Pancreas (tissue), 10 donors: ENCODE measurements around the gene SHH. TPM values are rescaled to one million over a fixed set of nuclear protein-coding genes. Genes with fewer than 3 reads are reported as not detected.
A peak's percentile ranks its signal among the peaks of the same experiment; 100 is the strongest.

Experiments used
- ATAC-seq, 4 donors: fragments of 200-7000 bp; cut with Tn5 transposase; one replicate each; pipeline versions ENCODE4 v1.8.0 to v1.9.1; 2020; ENCODE audit warnings: mild to moderate bottlenecking in 4 of 4, moderate library complexity in 4 of 4
- DNase-seq, 6 donors: peaks; one replicate each; pipeline ENCODE4 v3.0.0-alpha.2; 2020
- FAIRE-seq: peaks from 2 replicates; lab custom pipeline; 2012; peaks lifted over from hg19 to GRCh38; lab: Jason Lieb, UNC
- H3K27ac ChIP-seq, 4 donors: fragments of 200-600 bp; sonication (generic); 1 replicate in 3 of 4; 2 replicates in 1 of 4; pipeline versions ENCODE4 v1.5.0 to v1.8.0; 2020
- H3K27me3 ChIP-seq, 4 donors: fragments of 200-600 bp; one replicate each; pipeline ENCODE4 v1.8.0; 2021
- H3K36me3 ChIP-seq, 3 donors: fragments of 200-600 bp; sonication (generic) in 1 of 3; one replicate each; pipeline versions ENCODE4 v1.5.0 to v1.8.0; 2020 to 2021
- H3K4me1 ChIP-seq, 3 donors: fragments of 200-600 bp; one replicate each; pipeline ENCODE4 v1.8.0; 2021
- H3K4me3 ChIP-seq, 4 donors: fragments of 200-600 bp; sonication (generic) in 2 of 4; one replicate each; pipeline versions ENCODE4 v1.5.0 to v1.8.0; 2020 to 2021
- H3K9me3 ChIP-seq, 4 donors: fragments of 200-600 bp; one replicate each; pipeline ENCODE4 v1.8.0; 2021
- WGBS, 2 donors: extraction: QIAGEN DNeasy Blood & Tissue Kit; methylation state at CpG; one replicate each; pipeline ENCODE4 v1.1.7; 2013; 5-methylcytosine and 5-hydroxymethylcytosine counted together
- intact Hi-C, 3 donors: fragments of 100-400 bp; cut with DNase I; formaldehyde crosslinking; loops; one replicate each; pipeline versions ENCODE4 v1.11.1 to v1.14.2; 2022
- polyA plus RNA-seq, 2 donors: library from polyadenylated mRNA; stranded (reverse); fragments of 200-250 nt; gene quantifications; one replicate each; pipeline ENCODE4 v1.2.3, GENCODE V29; 2013
- total RNA-seq, 6 donors: library from RNA; stranded (reverse); fragmentation: NEBNext Ultra II Directional in 4 of 6; extraction: Animal tissue kit (Norgen Biotek cat#: 25700) in 4 of 6; gene quantifications; one replicate each; pipeline versions ENCODE4 v1.2.1 to v1.2.4, GENCODE V29; 2021 to 2023
- TF ChIP-seq, protein P1 (sequence below), 4 donors: fragments of 200-600 bp; sonication (generic) in 3 of 4; IDR thresholded peaks; one replicate each; pipeline versions ENCODE4 v1.5.0 to v1.8.0; 2021; ENCODE audit warnings: antibody characterized with exemption in 4 of 4
- donor health status: healthy with polysubstance abuse.
- donor health status: DM: no; HTN: no; CAD: no; lungs with moderate emphysema.
- donor health status: DM: no; HTN: no; CAD: no.
- donor health status: control.
- donor health status: control.
- donor health status: Bipolar disorder and iron deficiency.
- donor health status: DM: yes; HTN: yes; CAD: no.
- donor health status: DM: no; HTN: no; CAD: no.
- donor health status: DM: no; HTN: no; CAD: no.
- donor health status: DM: yes; HTN: yes; CAD: no.

Gene SHH
- total and polyA plus RNA-seq, 8 donors: 0.08 to 0.85 (median 0.26) TPM

GRCh38 chr7:155766966-155767916, 45.0 kb downstream of the SHH start:
- no peaks in the 10 kb centered on the region for H3K27me3 ChIP-seq
- FAIRE-seq (no peak), ATAC-seq (no peak), DNase-seq (no peak)
- TF ChIP-seq, protein P1, sequence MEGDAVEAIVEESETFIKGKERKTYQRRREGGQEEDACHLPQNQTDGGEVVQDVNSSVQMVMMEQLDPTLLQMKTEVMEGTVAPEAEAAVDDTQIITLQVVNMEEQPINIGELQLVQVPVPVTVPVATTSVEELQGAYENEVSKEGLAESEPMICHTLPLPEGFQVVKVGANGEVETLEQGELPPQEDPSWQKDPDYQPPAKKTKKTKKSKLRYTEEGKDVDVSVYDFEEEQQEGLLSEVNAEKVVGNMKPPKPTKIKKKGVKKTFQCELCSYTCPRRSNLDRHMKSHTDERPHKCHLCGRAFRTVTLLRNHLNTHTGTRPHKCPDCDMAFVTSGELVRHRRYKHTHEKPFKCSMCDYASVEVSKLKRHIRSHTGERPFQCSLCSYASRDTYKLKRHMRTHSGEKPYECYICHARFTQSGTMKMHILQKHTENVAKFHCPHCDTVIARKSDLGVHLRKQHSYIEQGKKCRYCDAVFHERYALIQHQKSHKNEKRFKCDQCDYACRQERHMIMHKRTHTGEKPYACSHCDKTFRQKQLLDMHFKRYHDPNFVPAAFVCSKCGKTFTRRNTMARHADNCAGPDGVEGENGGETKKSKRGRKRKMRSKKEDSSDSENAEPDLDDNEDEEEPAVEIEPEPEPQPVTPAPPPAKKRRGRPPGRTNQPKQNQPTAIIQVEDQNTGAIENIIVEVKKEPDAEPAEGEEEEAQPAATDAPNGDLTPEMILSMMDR (IDR thresholded peaks at IDR 0.05): no peak
- no peaks in the 10 kb centered on the region for H3K9me3 ChIP-seq
- H3K27ac ChIP-seq: no peak overlapping the region
- H3K36me3 ChIP-seq: peaks cover 7 to 68% (median 27%) of the 10 kb centered on the region in 3 donors
- H3K4me1 ChIP-seq: no peaks in the 10 kb centered on the region
- 85 to 89% methylated on average over 12 of the region's 12 CpGs for WGBS, 2 donors
- H3K4me3 ChIP-seq: no peak overlapping the region
- intact Hi-C loops: loop anchor here in 2 of 3 donors (10.0 kb wide), 2 partner anchors 352 to 382 kb away; no protein-coding TSS in a partner anchor

GRCh38 chr7:155766386-155766785, 45.9 kb downstream of the SHH start:
- intact Hi-C loops: loop anchor here in 2 of 3 donors (10.0 kb wide), 2 partner anchors 352 to 382 kb away; no protein-coding TSS in a partner anchor
- no peaks in the 10 kb centered on the region for H3K9me3 ChIP-seq
- TF ChIP-seq, protein P1 (IDR thresholded peaks at IDR 0.05): no peak
- ATAC-seq: no peak
- H3K36me3 ChIP-seq: peaks cover 7 to 66% (median 27%) of the 10 kb centered on the region in 3 donors
- H3K27ac ChIP-seq: no peak overlapping the region
- no peak for FAIRE-seq
- no peak for DNase-seq
- WGBS, 2 donors: 84 to 89% methylated on average over 12 of the region's 12 CpGs
- H3K4me3 ChIP-seq: no peak overlapping the region
- H3K4me1 ChIP-seq: no peaks in the 10 kb centered on the region
- H3K27me3 ChIP-seq: no peaks in the 10 kb centered on the region

GRCh38 chr7:155765458-155765857, 46.8 kb downstream of the SHH start:
- Histone ChIP-seq H3K4me1 (peaks cover 0 to 3% (median 0%) of the 10 kb centered on the region in 3 donors), H3K27me3 (no peaks in the 10 kb centered on the region), H3K27ac (no peak overlapping the region), H3K9me3 (no peaks in the 10 kb centered on the region), H3K4me3 (no peak overlapping the region), H3K36me3 (peaks cover 7 to 62% (median 27%) of the 10 kb centered on the region in 3 donors)
- DNase-seq: no peak
- TF ChIP-seq, protein P1 (IDR thresholded peaks at IDR 0.05): no peak
- ATAC-seq: no peak
- intact Hi-C loops: loop anchor here in 2 of 3 donors (10.0 kb wide), 2 partner anchors 351 to 381 kb away; no protein-coding TSS in a partner anchor
- FAIRE-seq: no peak
- WGBS, 2 donors: 82 to 83% methylated on average over 8 of the region's 8 CpGs

GRCh38 chr7:155764438-155764793, 47.8 kb downstream of the SHH start:
- DNase-seq (no peak), FAIRE-seq (no peak), ATAC-seq (peak in 1 of 4 donors; percentile 16)
- no peaks in the 10 kb centered on the region for H3K9me3 ChIP-seq
- no peak overlapping the region for H3K4me3 ChIP-seq
- H3K4me1 ChIP-seq: peaks cover 0 to 3% (median 0%) of the 10 kb centered on the region in 3 donors
- H3K27me3 ChIP-seq: no peaks in the 10 kb centered on the region
- intact Hi-C loops: loop anchor here in 2 of 3 donors (10.0 kb wide), 2 partner anchors 350 to 380 kb away; no protein-coding TSS in a partner anchor
- TF ChIP-seq, protein P1 (IDR thresholded peaks at IDR 0.05): no peak
- 83 to 93% methylated on average over 7 of the region's 7 CpGs for WGBS, 2 donors
- H3K27ac ChIP-seq: peak overlapping the region in 1 of 4 donors; percentile 13
- H3K36me3 ChIP-seq: peaks cover 3 to 52% (median 23%) of the 10 kb centered on the region in 3 donors
